GM13977 (cell line): ENCODE data around the gene EEF1G.
"Not testable (repeated sequence)": the region's sequence is repeated elsewhere in the genome, so short reads cannot be mapped to it uniquely, and the experiment has no call there.

Source experiments
- DNase-seq: peaks from one replicate; pipeline ENCODE4 v3.0.0; 2012; ENCODE audit warnings: low spot score
- in situ Hi-C: fragments of 300-500 bp; cut with MboI; formaldehyde crosslinking; loops from one replicate; pipeline ENCODE4 v1.12.0; 2022; ENCODE audit warnings: low sequenced_read_pairs, low pct_unique_long_range_greater_than_20kb, mixed read lengths, inconsistent platforms; ENCODE audit not compliant: unreplicated experiment
- TF ChIP-seq, protein P1 (sequence below): IDR thresholded peaks from 2 replicates; pipeline ENCODE4 v1.5.1; 2012; ENCODE audit warnings: mild to moderate bottlenecking, control low read depth; ENCODE audit not compliant: insufficient read depth; ENCODE audit errors: extremely low read depth, missing control alignments

The EEF1G gene

DNA sequence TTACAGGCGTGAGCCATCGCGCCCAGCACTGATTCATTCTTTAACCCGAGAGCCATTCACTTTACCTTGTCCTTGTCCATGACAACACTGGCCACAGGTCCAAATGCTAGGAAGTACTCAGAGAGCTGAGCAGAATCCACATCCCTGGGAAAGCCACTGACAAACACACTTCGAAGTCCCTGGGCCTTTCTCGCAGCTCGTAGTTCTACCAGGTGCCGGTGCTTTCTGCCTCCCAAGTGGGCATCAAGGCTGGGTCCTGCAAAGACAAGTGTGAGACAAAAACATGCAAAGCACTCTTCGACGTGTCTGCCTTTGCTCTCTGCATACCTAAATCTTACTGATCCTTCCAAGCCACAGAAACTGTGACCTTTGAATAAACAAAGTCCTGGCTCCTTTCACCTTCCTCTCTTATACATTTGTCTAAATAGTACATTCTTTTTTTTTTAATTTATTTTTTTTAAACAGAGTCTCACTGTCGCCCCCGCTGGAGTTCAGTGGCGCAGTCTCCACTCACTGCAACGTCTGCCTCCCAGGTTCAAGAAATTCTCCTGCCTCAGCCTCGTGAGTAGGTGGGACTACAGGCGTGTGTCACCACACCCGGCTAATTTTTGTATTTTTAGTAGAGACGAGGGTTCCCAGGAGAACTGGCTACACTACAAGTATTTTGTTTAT is 15.4 kb upstream of the EEF1G start:
- TF ChIP-seq, protein P1, sequence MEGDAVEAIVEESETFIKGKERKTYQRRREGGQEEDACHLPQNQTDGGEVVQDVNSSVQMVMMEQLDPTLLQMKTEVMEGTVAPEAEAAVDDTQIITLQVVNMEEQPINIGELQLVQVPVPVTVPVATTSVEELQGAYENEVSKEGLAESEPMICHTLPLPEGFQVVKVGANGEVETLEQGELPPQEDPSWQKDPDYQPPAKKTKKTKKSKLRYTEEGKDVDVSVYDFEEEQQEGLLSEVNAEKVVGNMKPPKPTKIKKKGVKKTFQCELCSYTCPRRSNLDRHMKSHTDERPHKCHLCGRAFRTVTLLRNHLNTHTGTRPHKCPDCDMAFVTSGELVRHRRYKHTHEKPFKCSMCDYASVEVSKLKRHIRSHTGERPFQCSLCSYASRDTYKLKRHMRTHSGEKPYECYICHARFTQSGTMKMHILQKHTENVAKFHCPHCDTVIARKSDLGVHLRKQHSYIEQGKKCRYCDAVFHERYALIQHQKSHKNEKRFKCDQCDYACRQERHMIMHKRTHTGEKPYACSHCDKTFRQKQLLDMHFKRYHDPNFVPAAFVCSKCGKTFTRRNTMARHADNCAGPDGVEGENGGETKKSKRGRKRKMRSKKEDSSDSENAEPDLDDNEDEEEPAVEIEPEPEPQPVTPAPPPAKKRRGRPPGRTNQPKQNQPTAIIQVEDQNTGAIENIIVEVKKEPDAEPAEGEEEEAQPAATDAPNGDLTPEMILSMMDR, result peak; percentile 42
- DNase-seq, result no peak
- in situ Hi-C loops, result no loop called here

DNA sequence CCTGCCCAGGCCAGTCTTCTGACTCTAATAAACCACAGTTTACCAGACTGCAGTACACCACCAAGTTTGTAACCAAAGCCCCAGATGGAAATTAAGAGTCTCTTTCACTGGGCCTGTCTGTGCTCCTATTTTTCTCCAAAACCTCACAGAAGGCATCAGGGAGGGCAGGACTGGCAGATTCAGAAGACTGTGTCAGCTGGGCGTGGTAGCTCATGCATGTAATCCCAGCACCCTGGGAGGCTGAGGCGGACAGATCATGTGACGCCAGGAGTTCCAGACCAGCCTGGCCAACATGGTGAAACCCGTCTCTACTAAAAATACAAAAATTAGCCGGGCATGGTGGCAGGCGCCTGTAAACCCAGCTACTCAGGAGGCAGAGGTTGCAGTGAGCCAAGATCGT is 11.7 kb upstream of the EEF1G start:
- DNase-seq, in situ Hi-C loops: not testable (repeated sequence)

GRCh38 chr11:62581735-62582134 is 8.0 kb upstream of the EEF1G start:
- DNase-seq, result not testable (repeated sequence)

DNA sequence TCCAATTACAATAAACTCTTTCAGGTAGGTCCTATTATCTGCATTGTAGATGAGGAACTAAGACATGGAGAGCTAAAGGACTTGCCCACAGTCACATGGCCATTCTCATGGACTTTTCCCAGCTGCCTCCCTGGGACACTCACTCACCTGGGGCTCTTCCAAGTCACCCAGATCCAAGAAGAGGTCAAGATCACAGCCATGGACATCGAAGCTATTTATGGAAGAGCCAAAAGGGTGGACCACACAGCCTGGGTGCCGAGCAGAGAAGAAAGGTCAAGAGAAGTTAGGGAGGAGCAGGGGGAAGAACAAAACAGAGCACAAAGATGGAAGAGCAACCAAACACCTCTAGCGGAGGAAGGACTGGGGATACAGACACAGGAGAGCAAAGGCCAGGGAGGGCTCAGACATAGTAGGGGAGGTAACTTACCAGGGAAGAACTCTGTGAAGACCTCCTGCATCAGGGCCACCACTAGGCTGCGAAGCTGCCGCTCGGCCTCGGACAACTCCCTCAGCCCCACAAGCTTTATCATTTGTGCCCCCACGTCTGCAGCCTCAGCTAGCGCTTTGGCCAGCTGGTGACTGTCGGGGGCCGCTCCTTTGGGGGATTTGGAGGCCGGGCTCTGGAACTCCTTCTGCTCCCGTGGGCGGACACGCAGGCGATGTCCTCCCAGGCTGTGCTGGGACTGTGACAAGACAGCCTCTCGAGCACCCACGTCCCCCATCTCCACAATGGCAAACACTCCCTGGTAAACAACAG is 7.4 kb upstream of the EEF1G start:
- in situ Hi-C loops, result no loop called here
- TF ChIP-seq, protein P1, result no peak

More at GRCh38 chr11:62581735-62582134, 8.0 kb upstream of the EEF1G start:
- in situ Hi-C loops, result not testable (repeated sequence)

DNA sequence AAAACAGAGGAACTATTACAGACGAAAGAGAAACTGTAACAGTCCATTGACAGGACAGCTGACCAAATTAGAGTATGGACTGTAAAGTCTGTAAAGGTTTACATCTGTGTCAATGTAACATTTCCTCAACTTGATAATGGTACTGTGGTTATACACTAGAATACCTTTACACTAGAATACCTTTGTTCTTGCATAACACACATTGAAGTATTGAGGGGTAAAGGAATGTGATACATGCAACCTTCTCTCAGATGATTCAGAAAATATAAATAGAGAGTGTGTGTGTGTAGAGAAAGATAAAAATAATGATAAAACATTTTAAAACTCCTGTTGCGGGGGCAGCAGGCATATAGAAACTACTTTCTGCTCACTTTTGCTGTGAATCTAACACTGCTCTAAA is 5.6 kb upstream of the EEF1G start:
- TF ChIP-seq, protein P1, result no peak
- in situ Hi-C loops, result no loop called here
- no peak for DNase-seq

More for the DNA sequence above, 7.4 kb upstream of the EEF1G start:
- no peak for DNase-seq

DNA sequence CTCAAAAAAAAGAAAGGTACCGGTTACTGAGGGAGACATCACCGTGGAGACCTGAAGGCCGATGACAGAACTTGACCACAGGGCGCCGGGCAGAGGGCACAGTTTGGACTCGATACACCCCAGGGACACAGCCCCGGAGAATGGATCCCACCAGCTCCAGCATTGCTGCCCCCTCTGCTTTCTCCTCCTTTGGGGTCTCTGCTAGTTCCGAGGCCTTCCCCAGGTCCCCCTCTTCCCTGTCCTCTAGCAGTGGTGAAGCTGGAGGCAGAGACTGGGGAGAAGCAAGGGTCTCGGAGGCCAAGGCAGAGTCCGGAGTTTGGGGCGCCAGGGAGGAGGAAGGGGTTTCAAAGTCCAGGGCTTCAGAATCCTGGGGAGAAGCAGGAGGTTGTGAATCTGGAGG is 4.8 kb upstream of the EEF1G start:
- TF ChIP-seq, protein P1, result no peak
- DNase-seq, result no peak
- in situ Hi-C loops, result no loop called here

- in situ Hi-C loops, result no loop called here
- no peak for DNase-seq
- TF ChIP-seq, protein P1, result no peak
Observed at GRCh38 chr11:62577046-62577714, 3.5 kb upstream of the EEF1G start.
